Measurements from ENCODE around the gene SLC43A1. TPM values are rescaled to one million over a fixed set of nuclear protein-coding genes. Genes with fewer than 3 reads are reported as not detected.

Gene SLC43A1
- total RNA-seq, 1 experiment from 2014 or later: 27.1 TPM

- peak overlapping the region; percentile 66 for H3K27ac Mint-ChIP-seq
- POLR2A ChIA-PET: interaction anchor here (1.0 to 1.8 kb wide), 2 partner anchors 37 to 116 kb away, joined by 5 to 6 read pairs; no protein-coding TSS in a partner anchor
- TF ChIP-seq, protein P1, sequence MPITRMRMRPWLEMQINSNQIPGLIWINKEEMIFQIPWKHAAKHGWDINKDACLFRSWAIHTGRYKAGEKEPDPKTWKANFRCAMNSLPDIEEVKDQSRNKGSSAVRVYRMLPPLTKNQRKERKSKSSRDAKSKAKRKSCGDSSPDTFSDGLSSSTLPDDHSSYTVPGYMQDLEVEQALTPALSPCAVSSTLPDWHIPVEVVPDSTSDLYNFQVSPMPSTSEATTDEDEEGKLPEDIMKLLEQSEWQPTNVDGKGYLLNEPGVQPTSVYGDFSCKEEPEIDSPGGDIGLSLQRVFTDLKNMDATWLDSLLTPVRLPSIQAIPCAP (CRISPR knock-in tag; IDR thresholded peaks at IDR 0.05): no peak
- TF ChIP-seq RELA (CRISPR knock-in tag; IDR thresholded peaks at IDR 0.05; ENCODE audit: borderline replicate concordance): no peak
- TF ChIP-seq GTF2I (CRISPR knock-in tag; conservative IDR thresholded peaks at IDR 0.05): peak; percentile 95
- no peak for TF ChIP-seq HMGA2 (CRISPR knock-in tag; IDR thresholded peaks at IDR 0.05)
- TF ChIP-seq, protein P2, sequence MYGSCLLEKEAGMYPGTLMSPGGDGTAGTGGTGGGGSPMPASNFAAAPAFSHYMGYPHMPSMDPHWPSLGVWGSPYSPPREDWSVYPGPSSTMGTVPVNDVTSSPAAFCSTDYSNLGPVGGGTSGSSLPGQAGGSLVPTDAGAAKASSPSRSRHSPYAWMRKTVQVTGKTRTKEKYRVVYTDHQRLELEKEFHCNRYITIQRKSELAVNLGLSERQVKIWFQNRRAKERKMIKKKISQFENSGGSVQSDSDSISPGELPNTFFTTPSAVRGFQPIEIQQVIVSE (CRISPR knock-in tag; IDR thresholded peaks at IDR 0.05; ENCODE audit: borderline replicate concordance): no peak
- TF ChIP-seq, protein P3, sequence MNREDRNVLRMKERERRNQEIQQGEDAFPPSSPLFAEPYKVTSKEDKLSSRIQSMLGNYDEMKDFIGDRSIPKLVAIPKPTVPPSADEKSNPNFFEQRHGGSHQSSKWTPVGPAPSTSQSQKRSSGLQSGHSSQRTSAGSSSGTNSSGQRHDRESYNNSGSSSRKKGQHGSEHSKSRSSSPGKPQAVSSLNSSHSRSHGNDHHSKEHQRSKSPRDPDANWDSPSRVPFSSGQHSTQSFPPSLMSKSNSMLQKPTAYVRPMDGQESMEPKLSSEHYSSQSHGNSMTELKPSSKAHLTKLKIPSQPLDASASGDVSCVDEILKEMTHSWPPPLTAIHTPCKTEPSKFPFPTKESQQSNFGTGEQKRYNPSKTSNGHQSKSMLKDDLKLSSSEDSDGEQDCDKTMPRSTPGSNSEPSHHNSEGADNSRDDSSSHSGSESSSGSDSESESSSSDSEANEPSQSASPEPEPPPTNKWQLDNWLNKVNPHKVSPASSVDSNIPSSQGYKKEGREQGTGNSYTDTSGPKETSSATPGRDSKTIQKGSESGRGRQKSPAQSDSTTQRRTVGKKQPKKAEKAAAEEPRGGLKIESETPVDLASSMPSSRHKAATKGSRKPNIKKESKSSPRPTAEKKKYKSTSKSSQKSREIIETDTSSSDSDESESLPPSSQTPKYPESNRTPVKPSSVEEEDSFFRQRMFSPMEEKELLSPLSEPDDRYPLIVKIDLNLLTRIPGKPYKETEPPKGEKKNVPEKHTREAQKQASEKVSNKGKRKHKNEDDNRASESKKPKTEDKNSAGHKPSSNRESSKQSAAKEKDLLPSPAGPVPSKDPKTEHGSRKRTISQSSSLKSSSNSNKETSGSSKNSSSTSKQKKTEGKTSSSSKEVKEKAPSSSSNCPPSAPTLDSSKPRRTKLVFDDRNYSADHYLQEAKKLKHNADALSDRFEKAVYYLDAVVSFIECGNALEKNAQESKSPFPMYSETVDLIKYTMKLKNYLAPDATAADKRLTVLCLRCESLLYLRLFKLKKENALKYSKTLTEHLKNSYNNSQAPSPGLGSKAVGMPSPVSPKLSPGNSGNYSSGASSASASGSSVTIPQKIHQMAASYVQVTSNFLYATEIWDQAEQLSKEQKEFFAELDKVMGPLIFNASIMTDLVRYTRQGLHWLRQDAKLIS (CRISPR knock-in tag; IDR thresholded peaks at IDR 0.05; ENCODE audit: borderline replicate concordance): no peak
- TF ChIP-seq KAT7 (CRISPR knock-in tag; IDR thresholded peaks at IDR 0.05; ENCODE audit: borderline replicate concordance): 0 out of 2 replicates have a peak, but pooled peaks have one; percentile 14
- no peak for TF ChIP-seq ZNF219 (CRISPR knock-in tag; IDR thresholded peaks at IDR 0.05; ENCODE audit: borderline replicate concordance)
- TF ChIP-seq ESRRA (CRISPR knock-in tag; IDR thresholded peaks at IDR 0.05; ENCODE audit: borderline replicate concordance): 0 out of 2 replicates have a peak, but pooled peaks have one; percentile 86
- no peak for TF ChIP-seq E2F1 (CRISPR knock-in tag; IDR thresholded peaks at IDR 0.05)
- no peak for TF ChIP-seq NFYB (CRISPR knock-in tag; conservative IDR thresholded peaks at IDR 0.05; ENCODE audit: low read depth)
- TF ChIP-seq, protein P4, sequence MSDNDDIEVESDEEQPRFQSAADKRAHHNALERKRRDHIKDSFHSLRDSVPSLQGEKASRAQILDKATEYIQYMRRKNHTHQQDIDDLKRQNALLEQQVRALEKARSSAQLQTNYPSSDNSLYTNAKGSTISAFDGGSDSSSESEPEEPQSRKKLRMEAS (CRISPR knock-in tag; IDR thresholded peaks at IDR 0.05): no peak
- TF ChIP-seq, protein P5, sequence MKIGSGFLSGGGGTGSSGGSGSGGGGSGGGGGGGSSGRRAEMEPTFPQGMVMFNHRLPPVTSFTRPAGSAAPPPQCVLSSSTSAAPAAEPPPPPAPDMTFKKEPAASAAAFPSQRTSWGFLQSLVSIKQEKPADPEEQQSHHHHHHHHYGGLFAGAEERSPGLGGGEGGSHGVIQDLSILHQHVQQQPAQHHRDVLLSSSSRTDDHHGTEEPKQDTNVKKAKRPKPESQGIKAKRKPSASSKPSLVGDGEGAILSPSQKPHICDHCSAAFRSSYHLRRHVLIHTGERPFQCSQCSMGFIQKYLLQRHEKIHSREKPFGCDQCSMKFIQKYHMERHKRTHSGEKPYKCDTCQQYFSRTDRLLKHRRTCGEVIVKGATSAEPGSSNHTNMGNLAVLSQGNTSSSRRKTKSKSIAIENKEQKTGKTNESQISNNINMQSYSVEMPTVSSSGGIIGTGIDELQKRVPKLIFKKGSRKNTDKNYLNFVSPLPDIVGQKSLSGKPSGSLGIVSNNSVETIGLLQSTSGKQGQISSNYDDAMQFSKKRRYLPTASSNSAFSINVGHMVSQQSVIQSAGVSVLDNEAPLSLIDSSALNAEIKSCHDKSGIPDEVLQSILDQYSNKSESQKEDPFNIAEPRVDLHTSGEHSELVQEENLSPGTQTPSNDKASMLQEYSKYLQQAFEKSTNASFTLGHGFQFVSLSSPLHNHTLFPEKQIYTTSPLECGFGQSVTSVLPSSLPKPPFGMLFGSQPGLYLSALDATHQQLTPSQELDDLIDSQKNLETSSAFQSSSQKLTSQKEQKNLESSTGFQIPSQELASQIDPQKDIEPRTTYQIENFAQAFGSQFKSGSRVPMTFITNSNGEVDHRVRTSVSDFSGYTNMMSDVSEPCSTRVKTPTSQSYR (CRISPR knock-in tag; IDR thresholded peaks at IDR 0.05): no peak
- 0 out of 2 replicates have a peak, but pooled peaks have one; percentile 28 for TF ChIP-seq SMAD3 (CRISPR knock-in tag; IDR thresholded peaks at IDR 0.05; ENCODE audit: borderline replicate concordance)
- TF ChIP-seq ZNF317 (CRISPR knock-in tag; IDR thresholded peaks at IDR 0.05; ENCODE audit: borderline replicate concordance, low read depth): no peak
- no peak for TF ChIP-seq JUN (CRISPR knock-in tag; IDR thresholded peaks at IDR 0.05)
- TF ChIP-seq E2F4 (CRISPR knock-in tag; IDR thresholded peaks at IDR 0.05; ENCODE audit: borderline replicate concordance, low read depth): no peak
- TF ChIP-seq FOXK1 (CRISPR knock-in tag; IDR thresholded peaks at IDR 0.05): no peak
- TF ChIP-seq CTCF (IDR thresholded peaks at IDR 0.05): no peak
- CTCF ChIA-PET: interaction anchor here (1.0 to 6.8 kb wide), 6 partner anchors 13 to 190 kb away, joined by 3 to 260 read pairs (median 6); partner anchors contain the start of gene SLC43A1
- peak overlapping the region; percentile 96 for H3K4me3 Mint-ChIP-seq
- peaks cover 7% of the 10 kb centered on the region for H3K27me3 Mint-ChIP-seq (ENCODE audit: low read depth)
- DNase-seq (ENCODE audit: low spot score) (no peak), ATAC-seq (peak; percentile 5)
- peaks cover 18% of the 10 kb centered on the region for H3K4me1 Mint-ChIP-seq
- peaks cover 8% of the 10 kb centered on the region for H3K36me3 Mint-ChIP-seq
- no peaks in the 10 kb centered on the region for H3K9me3 Mint-ChIP-seq
Measured at GRCh38 chr11:57530215-57530595, 14.7 kb upstream of the SLC43A1 start.
